Measurements from ENCODE around the gene PDGFD. TPM values are rescaled to one million over a fixed set of nuclear protein-coding genes. Genes with fewer than 3 reads are reported as not detected.

The PDGFD gene
- polyA plus RNA-seq, 1 donor (not counting 4 experiments of a cell fraction or from before 2014, with no cell fraction given), result 0.28 TPM

- FAIRE-seq, result no peak
These were observed 224.3 kb downstream of the PDGFD start for GRCh38 chr11:103939694-103940093.

GRCh38 chr11:103936059-103936458, 227.9 kb downstream of the PDGFD start:
- FAIRE-seq, result no peak

More at GRCh38 chr11:103939694-103940093, 224.3 kb downstream of the PDGFD start:
- Histone ChIP-seq H3K4me3 (ENCODE audit: control insufficient read depth in 2 of 3, extremely low read depth in 1 of 3, insufficient read depth in 2 of 3, low read depth in 1 of 3, low read length in 3 of 3) (no peak overlapping the region), H3K36me3 (ENCODE audit: control insufficient read depth in 2 of 2, extremely low read depth in 1 of 2, insufficient read depth in 2 of 2, low read length in 2 of 2) (no peaks in the 10 kb centered on the region), H3K9me1 (ENCODE audit: control insufficient read depth, extremely low read depth, insufficient read depth, low read length) (no peaks in the 10 kb centered on the region), H3K9me3 (ENCODE audit: control insufficient read depth, low read depth, low read length) (no peaks in the 10 kb centered on the region), H3K27me3 (ENCODE audit: control insufficient read depth, extremely low read depth, insufficient read depth, low read length) (no peaks in the 10 kb centered on the region), H4K20me1 (ENCODE audit: control insufficient read depth, extremely low read depth, insufficient read depth, low read length) (no peaks in the 10 kb centered on the region), H3K9ac (ENCODE audit: control insufficient read depth, extremely low read depth, insufficient read depth, low read length) (no peak overlapping the region), H3K79me2 (ENCODE audit: control insufficient read depth, insufficient read depth, low read length) (no peaks in the 10 kb centered on the region), H2AFZ (ENCODE audit: control insufficient read depth, low read length) (peak overlapping the region; percentile 14), H3K27ac (ENCODE audit: control insufficient read depth, insufficient read depth, low read length) (no peak overlapping the region), H3K4me2 (ENCODE audit: control insufficient read depth, extremely low read depth, insufficient read depth, low read depth, low read length) (no peak overlapping the region), H3K4me1 (ENCODE audit: control insufficient read depth, extremely low read depth, insufficient read depth, low read length) (peaks cover 13% of the 10 kb centered on the region)
- dilution Hi-C loops (cut with MboI; ENCODE audit: extremely low pct_ligation_motif_present, low sequenced_read_pairs), result no loop called here
- TF ChIP-seq, protein P1, sequence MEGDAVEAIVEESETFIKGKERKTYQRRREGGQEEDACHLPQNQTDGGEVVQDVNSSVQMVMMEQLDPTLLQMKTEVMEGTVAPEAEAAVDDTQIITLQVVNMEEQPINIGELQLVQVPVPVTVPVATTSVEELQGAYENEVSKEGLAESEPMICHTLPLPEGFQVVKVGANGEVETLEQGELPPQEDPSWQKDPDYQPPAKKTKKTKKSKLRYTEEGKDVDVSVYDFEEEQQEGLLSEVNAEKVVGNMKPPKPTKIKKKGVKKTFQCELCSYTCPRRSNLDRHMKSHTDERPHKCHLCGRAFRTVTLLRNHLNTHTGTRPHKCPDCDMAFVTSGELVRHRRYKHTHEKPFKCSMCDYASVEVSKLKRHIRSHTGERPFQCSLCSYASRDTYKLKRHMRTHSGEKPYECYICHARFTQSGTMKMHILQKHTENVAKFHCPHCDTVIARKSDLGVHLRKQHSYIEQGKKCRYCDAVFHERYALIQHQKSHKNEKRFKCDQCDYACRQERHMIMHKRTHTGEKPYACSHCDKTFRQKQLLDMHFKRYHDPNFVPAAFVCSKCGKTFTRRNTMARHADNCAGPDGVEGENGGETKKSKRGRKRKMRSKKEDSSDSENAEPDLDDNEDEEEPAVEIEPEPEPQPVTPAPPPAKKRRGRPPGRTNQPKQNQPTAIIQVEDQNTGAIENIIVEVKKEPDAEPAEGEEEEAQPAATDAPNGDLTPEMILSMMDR (optimal IDR thresholded peaks at IDR 0.05 in 1 of 3, IDR thresholded peaks at IDR 0.05 in 1 of 3, conservative IDR thresholded peaks at IDR 0.05 in 1 of 3; ENCODE audit: extremely low read depth in 1 of 3, insufficient read depth in 2 of 3, low read length in 3 of 3), result no peak
- DNase-seq (ENCODE audit: low read depth, low spot score), result no peak

More at GRCh38 chr11:103936059-103936458, 227.9 kb downstream of the PDGFD start:
- Histone ChIP-seq H2AFZ (ENCODE audit: control insufficient read depth, low read length) (no peak overlapping the region), H3K4me3 (ENCODE audit: control insufficient read depth in 2 of 3, extremely low read depth in 1 of 3, insufficient read depth in 2 of 3, low read depth in 1 of 3, low read length in 3 of 3) (no peak overlapping the region), H4K20me1 (ENCODE audit: control insufficient read depth, extremely low read depth, insufficient read depth, low read length) (no peaks in the 10 kb centered on the region), H3K79me2 (ENCODE audit: control insufficient read depth, insufficient read depth, low read length) (no peaks in the 10 kb centered on the region), H3K4me2 (ENCODE audit: control insufficient read depth, extremely low read depth, insufficient read depth, low read depth, low read length) (no peak overlapping the region), H3K9ac (ENCODE audit: control insufficient read depth, extremely low read depth, insufficient read depth, low read length) (no peak overlapping the region), H3K27me3 (ENCODE audit: control insufficient read depth, extremely low read depth, insufficient read depth, low read length) (no peaks in the 10 kb centered on the region), H3K9me1 (ENCODE audit: control insufficient read depth, extremely low read depth, insufficient read depth, low read length) (no peaks in the 10 kb centered on the region), H3K27ac (ENCODE audit: control insufficient read depth, insufficient read depth, low read length) (no peak overlapping the region), H3K9me3 (ENCODE audit: control insufficient read depth, low read depth, low read length) (no peaks in the 10 kb centered on the region), H3K36me3 (ENCODE audit: control insufficient read depth in 2 of 2, extremely low read depth in 1 of 2, insufficient read depth in 2 of 2, low read length in 2 of 2) (no peaks in the 10 kb centered on the region), H3K4me1 (ENCODE audit: control insufficient read depth, extremely low read depth, insufficient read depth, low read length) (peaks cover 11% of the 10 kb centered on the region)
- TF ChIP-seq, protein P1 (optimal IDR thresholded peaks at IDR 0.05 in 1 of 3, IDR thresholded peaks at IDR 0.05 in 1 of 3, conservative IDR thresholded peaks at IDR 0.05 in 1 of 3; ENCODE audit: extremely low read depth in 1 of 3, insufficient read depth in 2 of 3, low read length in 3 of 3), result no peak
- no peak for TF ChIP-seq EZH2 (IDR thresholded peaks at IDR 0.05; ENCODE audit: low read length)
- dilution Hi-C loops (cut with MboI; ENCODE audit: extremely low pct_ligation_motif_present, low sequenced_read_pairs), result no loop called here
- no peak for DNase-seq (ENCODE audit: low read depth, low spot score)
